HepG2 (cell line): Measurements from ENCODE around the gene ACBD5. TPM values are rescaled to one million over a fixed set of nuclear protein-coding genes. Genes with fewer than 3 reads are reported as not detected.
A peak's percentile ranks its signal among the peaks of the same experiment; 100 is the strongest.

Source experiments
- AHR ChIP-seq: IDR thresholded peaks from 2 replicates; pipeline ENCODE4 v1.6.1; 2018; ENCODE audit warnings: missing genetic modification reagents, missing compliant biosample characterization
- ARID3A ChIP-seq: IDR thresholded peaks from 2 replicates; pipeline ENCODE4 v1.6.1; 2012; ENCODE audit warnings: low read depth, low read length, improper control_type of control experiment
- ATF4 ChIP-seq, 2 experiments: fragments of 450-650 bp in 1 of 2; sonication (generic) in 1 of 2; formaldehyde crosslinking; IDR thresholded peaks; 2 replicates each; pipeline versions ENCODE4 v1.5.0 to v1.8.0; 2020 to 2022; ENCODE audit warnings: mild to moderate bottlenecking in 1 of 2, missing genetic modification reagents in 1 of 2
- BATF2 ChIP-seq: sonication (generic); formaldehyde crosslinking; IDR thresholded peaks from 2 replicates; pipeline ENCODE4 v1.8.0; 2022; ENCODE audit warnings: mild to moderate bottlenecking, missing genetic modification reagents, moderate library complexity
- CENPBD1 ChIP-seq: sonication (generic); formaldehyde crosslinking; IDR thresholded peaks from 2 replicates; pipeline ENCODE4 v1.8.0; 2022; ENCODE audit warnings: missing genetic modification reagents, low read depth, mild to moderate bottlenecking, borderline replicate concordance
- E2F5 ChIP-seq: sonication (generic); formaldehyde crosslinking; conservative IDR thresholded peaks from 2 replicates; pipeline ENCODE4 v1.4.0; 2020; ENCODE audit warnings: missing genetic modification reagents
- FOXJ3 ChIP-seq: sonication (generic); formaldehyde crosslinking; IDR thresholded peaks from 2 replicates; pipeline ENCODE4 v1.4.0; 2020; ENCODE audit warnings: missing genetic modification reagents, mild to moderate bottlenecking, borderline replicate concordance
- HCFC1 ChIP-seq: fragments of 150-350 bp; IDR thresholded peaks from 2 replicates; pipeline ENCODE4 v1.6.1; 2014; ENCODE audit warnings: low read depth, low read length
- HOXA9 ChIP-seq: sonication (generic); formaldehyde crosslinking; IDR thresholded peaks from 2 replicates; pipeline ENCODE4 v1.8.1; 2022; ENCODE audit warnings: missing genetic modification reagents, mild to moderate bottlenecking, moderate library complexity, borderline replicate concordance
- ISL2 ChIP-seq: sonication (generic); formaldehyde crosslinking; IDR thresholded peaks from 2 replicates; pipeline ENCODE4 v1.5.0; 2020; ENCODE audit warnings: missing genetic modification reagents
- MAZ ChIP-seq, 2 experiments: sonication (generic) in 1 of 2; formaldehyde crosslinking in 1 of 2; IDR thresholded peaks; 2 replicates each; pipeline versions ENCODE4 v1.5.0 to v1.6.1; 2012 to 2020; ENCODE audit warnings: low read depth in 2 of 2, mild to moderate bottlenecking in 2 of 2, borderline replicate concordance in 1 of 2, improper control_type of control experiment in 1 of 2, low read length in 1 of 2, missing genetic modification reagents in 1 of 2, moderate library complexity in 1 of 2
- NR2F2 ChIP-seq: IDR thresholded peaks from 2 replicates; pipeline ENCODE4 v1.6.1; 2012; ENCODE audit warnings: low read depth, inconsistent platforms, borderline replicate concordance
- RFXAP ChIP-seq: sonication (generic); formaldehyde crosslinking; IDR thresholded peaks from 2 replicates; pipeline ENCODE4 v1.4.0; 2020; ENCODE audit warnings: missing genetic modification reagents, borderline replicate concordance
- SKI ChIP-seq: fragments of 450-650 bp; IDR thresholded peaks from one replicate; pipeline ENCODE4 v1.6.1; 2018; ENCODE audit warnings: mild to moderate bottlenecking; ENCODE audit not compliant: partially characterized antibody
- SRY ChIP-seq: sonication (generic); formaldehyde crosslinking; IDR thresholded peaks from 2 replicates; pipeline ENCODE4 v1.8.0; 2022; ENCODE audit warnings: mild to moderate bottlenecking, missing genetic modification reagents
- TAF1 ChIP-seq: sonication (generic); formaldehyde crosslinking; IDR thresholded peaks from 2 replicates; pipeline ENCODE4 v1.4.0; 2020; ENCODE audit warnings: missing genetic modification reagents
- TBL1XR1 ChIP-seq: fragments of 150-350 bp; IDR thresholded peaks from 2 replicates; pipeline ENCODE4 v1.6.1; 2014; ENCODE audit warnings: borderline replicate concordance, low read length; ENCODE audit not compliant: partially characterized antibody
- TEAD2 ChIP-seq: sonication (generic); formaldehyde crosslinking; IDR thresholded peaks from 2 replicates; pipeline ENCODE4 v1.9.0; 2021; ENCODE audit warnings: missing genetic modification reagents
- TFDP2 ChIP-seq: sonication (generic); formaldehyde crosslinking; IDR thresholded peaks from 2 replicates; pipeline ENCODE4 v1.4.0; 2020; ENCODE audit warnings: missing genetic modification reagents
- THAP7 ChIP-seq: sonication (generic); formaldehyde crosslinking; IDR thresholded peaks from 2 replicates; pipeline ENCODE4 v1.8.1; 2023; ENCODE audit warnings: mild to moderate bottlenecking, missing genetic modification reagents
- XBP1 ChIP-seq: sonication (generic); formaldehyde crosslinking; IDR thresholded peaks from 2 replicates; pipeline ENCODE4 v1.5.0; 2020; ENCODE audit warnings: missing genetic modification reagents
- ZBTB21 ChIP-seq: sonication (generic); formaldehyde crosslinking; IDR thresholded peaks from 2 replicates; pipeline ENCODE4 v1.4.0; 2020; ENCODE audit warnings: missing genetic modification reagents
- ZNF747 ChIP-seq: sonication (generic); formaldehyde crosslinking; IDR thresholded peaks from 2 replicates; pipeline ENCODE4 v1.8.1; 2023; ENCODE audit warnings: missing genetic modification reagents, mild to moderate bottlenecking, borderline replicate concordance
- ZNF850 ChIP-seq: sonication (generic); formaldehyde crosslinking; conservative IDR thresholded peaks from 2 replicates; pipeline ENCODE4 v1.9.0; 2021; ENCODE audit warnings: mild to moderate bottlenecking, missing genetic modification reagents
- polyA plus RNA-seq, 8 experiments: library from polyadenylated mRNA; depleted of rRNA in 3 of 8; stranded (reverse) in 7 of 8; unstranded in 1 of 8; fragments of >200 nt; fragmentation: Illumina TruSeq in 4 of 8; extraction: Trizol in 4 of 8; gene quantifications; 2 replicates each; pipeline versions ENCODE4 v1.2.1 to v1.2.3, GENCODE V29; 2011 to 2016; ENCODE audit warnings: low read depth in 4 of 8, missing spikeins in 1 of 8, mixed read lengths in 1 of 8; ENCODE audit not compliant: insufficient read depth in 1 of 8
- total RNA-seq, 5 experiments: library from RNA; depleted of rRNA; stranded (reverse); fragments of >200 nt; fragmentation: Illumina TruSeq; extraction: Trizol; gene quantifications; 2 replicates each; pipeline ENCODE4 v1.2.3, GENCODE V29; 2016; ENCODE audit warnings: low read depth in 1 of 5

ACBD5 gene
- total and polyA plus RNA-seq, 2 of the 13 experiments (the other 11 are each of a cell fraction or from before 2014, with no cell fraction given), result 10.3 to 14.8 TPM

- no peak for TF ChIP-seq SKI
- no peak for TF ChIP-seq XBP1
- no peak for TF ChIP-seq HOXA9 (CRISPR knock-in tag)
- no peak for TF ChIP-seq ARID3A
- TF ChIP-seq SRY (CRISPR knock-in tag), result no peak
- TF ChIP-seq TAF1 (CRISPR knock-in tag), result peak; percentile 78
- TF ChIP-seq ISL2, result no peak
- TF ChIP-seq ZBTB21 (CRISPR knock-in tag), result peak; percentile 84
- no peak for TF ChIP-seq TBL1XR1
- no peak for TF ChIP-seq TFDP2 (CRISPR knock-in tag)
- TF ChIP-seq E2F5 (CRISPR knock-in tag), result no peak
- no peak for TF ChIP-seq THAP7
- no peak for TF ChIP-seq MAZ (IDR thresholded peaks at IDR 0.05; ENCODE audit: borderline replicate concordance, low read depth, low read length)
- TF ChIP-seq MAZ (CRISPR knock-in tag; IDR thresholded peaks at IDR 0.05; ENCODE audit: low read depth), result no peak
- TF ChIP-seq ATF4 (CRISPR knock-in tag; IDR thresholded peaks at IDR 0.05), result peak in 1 of 2 experiments; percentile 16; a peak in 1 of 4 replicates
- TF ChIP-seq CENPBD1, result no peak
- no peak for TF ChIP-seq AHR (CRISPR knock-in tag)
- TF ChIP-seq BATF2, result no peak
- TF ChIP-seq FOXJ3 (CRISPR knock-in tag), result no peak
- no peak for TF ChIP-seq ZNF850 (CRISPR knock-in tag)
- TF ChIP-seq TEAD2 (CRISPR knock-in tag), result no peak
- no peak for TF ChIP-seq RFXAP (CRISPR knock-in tag)
- TF ChIP-seq NR2F2, result no peak
- TF ChIP-seq HCFC1, result no peak
- TF ChIP-seq ZNF747 (CRISPR knock-in tag), result peak; percentile 28; the same call in 1 of the 2 replicates
These were observed 2.5 kb upstream of the ACBD5 start (continued) for GRCh38 chr10:27242951-27243551.
